ENCODE data around the gene LAMA5.

LAMA5 gene

DNA sequence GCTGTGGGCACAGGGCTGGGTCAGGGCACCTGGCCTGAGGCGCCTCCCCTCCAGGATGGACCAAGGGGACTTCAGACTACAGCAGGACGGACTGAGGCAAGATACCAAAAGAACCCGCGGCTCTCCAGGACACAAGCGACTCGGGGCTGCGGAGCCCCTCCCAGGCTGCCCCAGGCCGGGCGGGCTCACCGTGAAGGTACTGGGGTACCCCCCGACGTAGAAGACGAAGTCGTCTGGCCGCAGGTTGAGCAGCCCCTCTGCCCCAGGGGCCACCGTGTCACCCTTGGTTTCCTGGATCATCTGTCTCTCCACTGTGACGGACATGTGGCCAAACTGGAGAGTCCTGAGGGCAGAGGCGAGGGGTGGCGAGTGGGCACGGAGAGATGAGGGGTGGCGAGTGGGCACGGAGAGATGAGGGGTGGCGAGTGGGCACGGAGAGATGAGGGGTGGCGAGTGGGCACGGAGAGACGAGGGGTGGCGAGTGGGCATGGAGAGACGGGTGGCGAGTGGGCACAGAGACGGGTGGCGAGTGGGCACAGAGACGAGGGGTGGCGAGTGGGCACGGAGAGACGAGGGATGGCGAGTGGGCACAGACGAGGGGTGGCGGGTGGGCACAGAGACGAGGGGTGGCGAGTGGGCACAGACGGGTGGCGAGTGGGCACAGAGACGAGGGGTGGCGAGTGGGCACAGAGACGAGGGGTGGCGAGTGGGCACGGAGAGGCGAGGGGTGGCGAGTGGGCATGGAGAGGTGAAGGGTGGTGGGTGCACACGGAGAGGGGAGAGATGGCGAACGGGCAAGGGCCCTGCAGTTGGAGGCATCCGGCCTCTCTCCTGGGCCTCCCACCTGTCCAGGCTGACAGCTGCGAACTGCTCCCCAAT is 53.4 kb downstream of the LAMA5 start:
- TF ChIP-seq EGR1 (IDR thresholded peaks at IDR 0.05), result no peak

DNA sequence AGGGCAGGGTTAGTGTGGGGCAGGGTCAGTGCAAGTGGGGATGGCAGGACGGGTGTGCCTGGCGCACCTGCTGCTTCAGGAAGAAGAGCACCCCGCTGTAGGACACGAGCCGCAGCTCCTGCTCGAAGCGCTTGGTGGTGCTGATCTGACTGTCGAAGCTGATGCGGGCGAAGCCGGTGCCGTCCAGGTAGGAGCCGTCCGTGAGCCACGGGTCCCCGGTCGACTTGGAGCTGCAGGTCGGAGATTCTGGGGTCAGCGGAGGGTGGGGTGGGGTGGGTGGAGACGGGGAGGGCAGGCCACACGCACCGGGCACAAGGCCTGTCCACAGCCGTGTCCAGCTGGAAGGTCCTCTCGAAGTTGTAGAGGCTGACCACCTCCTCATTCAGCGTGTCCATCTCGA is 54.1 kb downstream of the LAMA5 start:
- TF ChIP-seq FOXM1 (IDR thresholded peaks at IDR 0.05; ENCODE audit: borderline replicate concordance, low read depth), result no peak
- no peak for TF ChIP-seq CEBPB (IDR thresholded peaks at IDR 0.05)
- TF ChIP-seq TEAD4 (IDR thresholded peaks at IDR 0.05), result no peak
- TF ChIP-seq NFIC (IDR thresholded peaks at IDR 0.05), result no peak
- no peak for TF ChIP-seq MAX (IDR thresholded peaks at IDR 0.05)
- no peak for TF ChIP-seq EP300 (IDR thresholded peaks at IDR 0.05; ENCODE audit: borderline replicate concordance)
- TF ChIP-seq, protein P1, sequence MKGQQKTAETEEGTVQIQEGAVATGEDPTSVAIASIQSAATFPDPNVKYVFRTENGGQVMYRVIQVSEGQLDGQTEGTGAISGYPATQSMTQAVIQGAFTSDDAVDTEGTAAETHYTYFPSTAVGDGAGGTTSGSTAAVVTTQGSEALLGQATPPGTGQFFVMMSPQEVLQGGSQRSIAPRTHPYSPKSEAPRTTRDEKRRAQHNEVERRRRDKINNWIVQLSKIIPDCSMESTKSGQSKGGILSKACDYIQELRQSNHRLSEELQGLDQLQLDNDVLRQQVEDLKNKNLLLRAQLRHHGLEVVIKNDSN (IDR thresholded peaks at IDR 0.05), result no peak
- TF ChIP-seq CREB1 (IDR thresholded peaks at IDR 0.05; ENCODE audit: low read depth), result no peak
- TF ChIP-seq TCF12 (IDR thresholded peaks at IDR 0.05; ENCODE audit: low read depth), result no peak
- TF ChIP-seq RAD21 (IDR thresholded peaks at IDR 0.05; ENCODE audit: low read depth), result no peak
- no peak for TF ChIP-seq YY1 (IDR thresholded peaks at IDR 0.05; ENCODE audit: low read depth)

- TF ChIP-seq YY1 (IDR thresholded peaks at IDR 0.05; ENCODE audit: low read depth), result no peak
- TF ChIP-seq, protein P1 (IDR thresholded peaks at IDR 0.05), result no peak
- TF ChIP-seq REST (IDR thresholded peaks at IDR 0.05; ENCODE audit: low read depth), result no peak
- no peak for TF ChIP-seq NFIC (IDR thresholded peaks at IDR 0.05)
- TF ChIP-seq TCF12 (IDR thresholded peaks at IDR 0.05; ENCODE audit: low read depth), result no peak
- no peak for TF ChIP-seq RAD21 (IDR thresholded peaks at IDR 0.05; ENCODE audit: low read depth)
- TF ChIP-seq TEAD4 (IDR thresholded peaks at IDR 0.05), result no peak
- no peak for TF ChIP-seq CEBPB (IDR thresholded peaks at IDR 0.05)
- TF ChIP-seq CREB1 (IDR thresholded peaks at IDR 0.05; ENCODE audit: low read depth), result no peak
- no peak for TF ChIP-seq TAF1 (IDR thresholded peaks at IDR 0.05; ENCODE audit: low read depth)
- no peak for TF ChIP-seq MAX (IDR thresholded peaks at IDR 0.05)
- no peak for TF ChIP-seq FOXM1 (IDR thresholded peaks at IDR 0.05; ENCODE audit: borderline replicate concordance, low read depth)
- TF ChIP-seq EGR1 (IDR thresholded peaks at IDR 0.05), result no peak
- TF ChIP-seq ZBTB7A (IDR thresholded peaks at IDR 0.05; ENCODE audit: low read depth), result no peak
- no peak for TF ChIP-seq EP300 (IDR thresholded peaks at IDR 0.05; ENCODE audit: borderline replicate concordance)
Observed at GRCh38 chr20:62312662-62312977, 54.5 kb downstream of the LAMA5 start.

DNA sequence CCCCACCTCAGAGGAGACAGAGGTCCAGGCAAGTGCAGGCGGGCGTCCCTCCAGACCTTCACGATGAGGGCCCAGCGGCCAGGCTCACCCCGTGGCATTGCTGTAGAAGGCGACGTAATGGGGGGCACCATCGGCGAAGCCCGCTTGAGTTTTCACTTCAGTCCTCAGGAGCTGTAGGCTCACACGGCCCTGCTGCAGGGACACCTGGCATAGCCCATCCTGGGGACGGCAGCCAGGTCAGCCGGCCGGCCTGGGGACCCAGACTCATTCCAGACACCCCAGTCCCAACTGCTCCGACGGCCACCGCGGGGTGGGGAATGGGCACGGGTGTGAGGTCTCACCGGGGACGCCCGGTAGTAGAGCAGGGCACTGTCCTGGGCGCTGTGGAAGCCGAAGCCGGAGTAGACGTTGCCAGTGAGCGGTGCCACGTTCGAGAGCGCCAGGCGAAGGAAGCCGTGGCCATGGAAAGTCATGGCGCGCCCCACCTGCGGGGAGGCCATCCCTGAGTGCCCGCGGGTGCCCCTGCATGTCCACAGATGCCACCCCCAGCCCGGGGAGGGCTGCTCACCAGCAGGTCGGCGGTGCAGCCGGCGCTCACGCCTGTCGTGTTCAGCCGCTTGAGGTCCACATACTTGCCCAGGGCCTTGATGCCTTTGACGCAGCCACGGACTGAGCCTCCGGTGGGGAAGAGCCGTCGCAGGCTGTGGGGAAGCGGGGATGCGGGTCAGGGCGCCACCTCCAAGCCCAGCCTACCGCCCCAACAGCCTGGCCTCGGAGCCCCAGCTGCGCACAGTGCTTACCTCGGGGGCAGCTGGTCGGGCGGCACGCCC is 55.1 kb downstream of the LAMA5 start:
- TF ChIP-seq EP300 (IDR thresholded peaks at IDR 0.05; ENCODE audit: borderline replicate concordance) (no peak), MAX (IDR thresholded peaks at IDR 0.05) (no peak), YY1 (IDR thresholded peaks at IDR 0.05; ENCODE audit: low read depth) (no peak), CEBPB (IDR thresholded peaks at IDR 0.05) (no peak), TCF12 (IDR thresholded peaks at IDR 0.05; ENCODE audit: low read depth) (no peak), RAD21 (IDR thresholded peaks at IDR 0.05; ENCODE audit: low read depth) (no peak), ZBTB7A (IDR thresholded peaks at IDR 0.05; ENCODE audit: low read depth) (no peak), REST (IDR thresholded peaks at IDR 0.05; ENCODE audit: low read depth) (no peak), EGR1 (IDR thresholded peaks at IDR 0.05) (no peak), CREB1 (IDR thresholded peaks at IDR 0.05; ENCODE audit: low read depth) (no peak), NFIC (IDR thresholded peaks at IDR 0.05) (no peak), TAF1 (IDR thresholded peaks at IDR 0.05; ENCODE audit: low read depth) (no peak), TEAD4 (IDR thresholded peaks at IDR 0.05) (no peak), FOXM1 (IDR thresholded peaks at IDR 0.05; ENCODE audit: borderline replicate concordance, low read depth) (no peak)
- TF ChIP-seq, protein P1 (IDR thresholded peaks at IDR 0.05), result no peak
